ENCODE measurements around the gene NEXN.
A peak's percentile ranks its signal among the peaks of the same experiment; 100 is the strongest.
"Not testable (repeated sequence)": the region's sequence is repeated elsewhere in the genome, so short reads cannot be mapped to it uniquely, and the experiment has no call there.

Gene NEXN

GRCh38 chr1:77906019-77906545 is 17.7 kb downstream of the NEXN start:
- no peak for DNase-seq

- DNase-seq, result no peak
Measured at GRCh38 chr1:77906624-77907023, 18.2 kb downstream of the NEXN start.

- no peak for DNase-seq
Measured at GRCh38 chr1:77910116-77910515, 21.7 kb downstream of the NEXN start.

DNA sequence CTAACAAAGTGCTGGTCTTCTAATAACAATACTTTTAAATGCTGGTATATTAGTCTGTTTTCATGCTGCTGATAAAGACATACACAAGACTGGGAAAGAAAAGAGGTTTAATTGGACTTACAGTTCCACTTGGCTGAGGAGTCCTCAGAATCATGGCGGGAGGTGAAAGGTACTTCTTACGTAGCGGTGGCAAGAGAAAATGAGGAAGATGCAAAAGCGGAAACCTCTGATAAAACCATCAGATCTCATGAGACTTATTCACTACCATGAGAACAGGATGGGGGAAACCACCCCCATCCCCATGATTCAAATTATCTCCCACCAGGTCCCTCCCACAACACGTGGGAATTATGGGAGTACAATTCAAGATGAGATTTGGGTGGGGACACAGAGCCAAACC is 30.5 kb downstream of the NEXN start:
- not testable (repeated sequence) for DNase-seq

DNA sequence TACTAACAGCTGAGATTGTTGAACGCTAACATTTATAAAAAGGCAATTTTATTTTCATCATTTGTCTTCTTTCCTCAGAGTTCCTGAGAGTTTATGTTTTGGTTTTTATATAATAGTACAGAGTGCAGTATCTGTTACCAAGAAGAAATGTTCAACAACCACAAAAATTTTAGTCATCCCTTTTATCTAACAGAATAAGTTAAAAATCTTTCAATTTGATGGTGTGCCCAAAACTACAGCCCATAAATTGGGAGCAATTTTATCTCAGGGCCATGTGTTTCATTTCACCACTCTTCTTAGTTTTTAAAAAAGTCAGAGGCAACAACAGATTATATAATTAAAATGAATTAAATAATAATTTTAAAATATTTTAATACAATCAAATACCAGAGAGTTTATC is 37.1 kb downstream of the NEXN start:
- DNase-seq, result no peak

- DNase-seq, result no peak
Measured at GRCh38 chr1:77925956-77926355, 37.5 kb downstream of the NEXN start.

- peak; percentile 54 for DNase-seq
Measured at GRCh38 chr1:77926561-77927357, 38.3 kb downstream of the NEXN start.

DNA sequence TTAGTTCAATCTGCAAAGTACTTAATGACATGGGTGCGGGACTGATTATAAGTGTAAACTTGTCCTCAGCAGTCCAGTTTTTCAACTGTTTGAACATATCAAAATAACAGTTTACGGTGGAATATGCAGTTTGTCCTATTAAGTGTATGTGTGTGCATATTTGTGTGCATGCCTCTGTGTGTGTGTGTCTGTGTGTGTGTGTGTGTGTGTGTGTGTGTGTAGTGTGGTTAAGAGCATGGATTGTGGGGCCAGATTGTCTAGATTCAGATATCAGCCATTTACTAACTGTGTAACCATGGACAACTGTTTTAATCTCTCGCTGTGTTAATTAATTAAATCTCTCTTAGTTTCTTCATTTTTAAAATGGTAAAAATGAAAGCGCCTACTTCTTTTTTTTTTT is 39.0 kb downstream of the NEXN start:
- no peak for DNase-seq

DNA sequence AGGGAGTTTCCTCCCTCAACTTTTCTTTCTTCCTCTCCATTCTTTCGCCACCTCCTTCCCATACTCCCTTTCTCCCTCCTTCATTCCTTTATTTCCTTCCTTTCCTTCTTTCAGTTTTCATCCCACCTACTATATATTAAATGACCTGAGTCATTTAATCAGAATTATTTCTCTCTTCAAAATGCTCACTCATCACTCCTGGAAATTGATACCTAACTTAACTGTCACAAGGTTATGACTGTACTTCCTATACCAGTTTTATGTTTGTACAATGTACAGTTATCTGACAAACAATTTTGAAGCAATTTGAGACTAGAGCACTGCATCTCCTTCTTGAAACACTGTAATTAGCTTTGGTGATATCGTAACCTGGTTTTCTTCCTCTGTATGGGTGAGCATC is 41.4 kb downstream of the NEXN start:
- DNase-seq, result no peak

GRCh38 chr1:77938651-77939050 is 50.2 kb downstream of the NEXN start:
- no peak for DNase-seq

GRCh38 chr1:77940921-77941570 is 52.6 kb downstream of the NEXN start:
- DNase-seq, result no peak

DNA sequence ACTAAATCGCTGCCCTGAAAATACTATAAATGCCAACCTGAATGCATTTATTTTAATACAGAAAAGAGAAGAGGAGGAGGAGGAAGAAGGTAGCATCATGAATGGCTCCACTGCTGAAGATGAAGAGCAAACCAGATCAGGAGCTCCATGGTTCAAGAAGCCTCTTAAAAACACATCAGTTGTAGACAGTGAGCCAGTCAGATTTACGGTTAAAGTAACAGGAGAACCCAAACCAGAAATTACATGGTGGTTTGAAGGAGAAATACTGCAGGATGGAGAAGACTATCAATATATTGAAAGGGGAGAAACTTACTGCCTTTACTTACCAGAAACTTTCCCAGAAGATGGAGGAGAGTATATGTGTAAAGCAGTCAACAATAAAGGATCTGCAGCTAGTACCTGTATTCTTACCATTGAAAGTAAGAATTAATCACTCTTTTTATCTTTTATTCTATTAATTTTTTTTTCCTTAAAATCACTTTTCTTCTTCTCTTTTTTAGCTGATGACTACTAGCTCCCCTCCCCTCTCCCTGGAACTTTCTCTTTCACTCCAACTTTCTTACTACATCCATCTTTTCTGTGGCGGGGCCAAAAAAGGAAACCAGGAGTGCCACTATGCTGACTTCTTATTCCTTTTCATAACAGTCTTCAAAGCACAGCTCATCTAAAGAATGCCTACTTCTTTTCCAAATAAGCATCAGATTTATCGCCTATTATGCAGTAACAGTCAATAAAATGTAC is 54.1 kb downstream of the NEXN start:
- no peak for DNase-seq

DNA sequence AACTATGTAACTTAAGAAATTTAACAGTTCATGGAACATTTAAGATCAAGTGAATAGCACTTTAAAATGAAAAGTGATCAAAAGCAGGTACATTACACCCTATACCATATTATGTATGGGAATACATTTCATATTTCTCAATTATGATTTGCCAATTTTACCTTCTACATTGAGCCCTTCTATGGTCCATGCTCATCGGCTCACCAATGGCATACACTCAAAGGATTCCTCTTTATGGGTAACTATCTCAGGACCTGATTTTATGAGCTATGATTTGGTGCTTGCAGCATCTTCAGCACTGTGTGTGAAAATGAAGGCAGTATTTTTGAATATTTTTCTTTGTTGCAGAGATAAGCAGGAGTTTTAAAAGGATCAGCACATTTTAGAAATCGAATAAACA is 56.9 kb downstream of the NEXN start:
- no peak for DNase-seq

- DNase-seq, result no peak
Measured at GRCh38 chr1:77948841-77949424, 60.5 kb downstream of the NEXN start.

DNA sequence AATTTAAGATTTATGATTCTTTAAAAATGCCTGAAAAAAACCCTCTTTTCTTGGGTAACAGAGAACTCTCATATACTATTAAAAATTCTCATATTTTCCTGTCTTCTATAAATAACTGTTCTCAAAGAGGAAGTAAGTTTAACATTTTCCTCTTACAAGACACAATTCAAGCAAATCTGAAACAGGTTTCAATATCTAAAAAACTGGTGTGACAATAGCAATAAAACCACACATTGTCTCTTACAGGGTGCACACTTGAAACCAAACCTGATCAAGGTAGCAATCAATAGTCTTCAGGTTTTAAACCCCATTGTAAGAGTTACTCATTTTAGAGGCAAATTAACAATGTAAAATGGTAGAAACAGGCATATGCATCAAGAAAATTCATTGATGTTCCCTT is 62.4 kb downstream of the NEXN start:
- no peak for DNase-seq

DNA sequence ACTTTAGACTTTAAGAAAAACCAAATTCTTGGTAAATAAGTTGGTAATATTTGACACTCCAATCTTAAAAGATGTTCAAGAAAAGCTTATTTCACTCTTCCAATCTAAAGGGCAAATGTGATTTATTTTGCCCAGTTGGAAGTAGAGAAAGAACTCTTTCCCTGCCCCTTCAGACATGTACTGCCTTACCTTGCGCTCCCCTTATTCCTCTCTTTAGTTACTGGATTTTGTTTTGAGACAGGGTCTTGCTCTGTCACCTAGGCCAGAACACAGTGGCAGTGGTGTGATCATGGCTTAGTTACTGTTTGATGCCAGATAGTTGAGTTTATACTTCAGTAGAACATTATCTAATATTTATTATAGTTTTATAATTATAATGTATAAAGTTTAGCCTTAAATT is 62.9 kb downstream of the NEXN start:
- DNase-seq, result no peak

- no peak for DNase-seq
Measured at GRCh38 chr1:77953907-77954306, 65.5 kb downstream of the NEXN start.

GRCh38 chr1:77954521-77954920 is 66.1 kb downstream of the NEXN start:
- no peak for DNase-seq

- no peak for DNase-seq
Measured at GRCh38 chr1:77955709-77956108, 67.3 kb downstream of the NEXN start.

GRCh38 chr1:77956464-77956863 is 68.0 kb downstream of the NEXN start:
- no peak for DNase-seq

DNA sequence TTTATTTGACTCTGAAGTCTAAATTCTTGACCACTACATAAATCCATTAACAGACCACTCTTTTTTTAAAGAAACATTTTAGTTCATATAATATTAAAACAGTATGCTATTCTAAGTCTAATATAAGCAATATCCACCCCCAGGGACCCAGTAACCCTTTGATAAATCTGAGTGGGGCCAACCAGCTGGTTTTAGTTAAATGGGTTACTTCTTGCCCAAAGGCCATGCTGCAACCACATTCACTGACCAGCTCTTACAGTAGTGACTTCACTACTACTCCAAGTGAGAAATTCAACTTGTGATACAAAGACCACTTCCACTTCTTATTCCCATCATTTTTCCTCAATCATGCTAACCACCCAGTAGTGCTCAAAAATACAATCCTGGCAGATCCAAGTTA is 70.0 kb downstream of the NEXN start:
- no peak for DNase-seq

GRCh38 chr1:77958850-77959249 is 70.4 kb downstream of the NEXN start:
- DNase-seq, result no peak

DNA sequence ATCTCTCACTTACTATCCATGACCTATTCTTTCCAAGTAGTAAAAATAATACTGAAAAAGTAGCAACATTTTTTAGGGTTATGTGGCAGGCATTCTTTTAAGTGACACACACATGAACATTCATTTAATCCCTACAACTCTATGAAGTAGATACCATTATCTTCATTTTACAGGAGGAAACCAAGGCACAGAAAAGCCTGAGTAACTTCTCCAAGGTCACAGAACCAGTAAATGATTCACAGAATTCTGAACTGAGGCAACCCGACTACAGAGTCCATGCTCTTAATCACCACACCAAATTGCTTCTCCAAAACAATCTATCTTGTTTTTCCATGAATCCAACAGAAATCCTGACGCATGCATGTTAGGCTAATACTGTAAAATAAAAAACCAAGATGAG is 73.0 kb downstream of the NEXN start:
- DNase-seq, result no peak
